MG63 (cell line): ENCODE data around the gene DMKN. TPM values are rescaled to one million over a fixed set of nuclear protein-coding genes. Genes with fewer than 3 reads are reported as not detected.

Experiments used
- total RNA-seq: library from RNA; depleted of rRNA; stranded (reverse); fragments of >200 nt; shearing (Covaris generic); gene quantifications from 2 replicates; pipeline ENCODE4 v1.2.3, GENCODE V29; 2014; ENCODE audit warnings: low replicate concordance; rRNA removed

DMKN gene
- total RNA-seq, 1 experiment from 2014 or later = not detected

Other genes with a start within 250 kb of the DMKN start
- gene USF2, start 244.7 kb downstream of the DMKN start, total RNA-seq = 73.5 and 85.5 TPM in 2 replicates
- gene HAMP, start 231.1 kb downstream of the DMKN start, total RNA-seq = not detected in 2 replicates
- not detected in 2 replicates for gene MAG, start 221.5 kb downstream of the DMKN start, total RNA-seq
- gene CD22, start 184.5 kb downstream of the DMKN start, total RNA-seq = not detected in 2 replicates
- not detected in 2 replicates for gene FFAR1, start 165.7 kb downstream of the DMKN start, total RNA-seq
- not detected in 2 replicates for gene FFAR3, start 155.2 kb downstream of the DMKN start, total RNA-seq
- gene GPR42, start 142.6 kb downstream of the DMKN start, total RNA-seq = not detected in 2 replicates
- not detected in 2 replicates for gene FFAR2, start 65.4 kb downstream of the DMKN start, total RNA-seq
- gene KRTDAP, start 23.2 kb downstream of the DMKN start, total RNA-seq = not detected in 2 replicates
- 0.30 TPM in 1 of 2 replicates, not detected in the other for gene SBSN, start 14.7 kb upstream of the DMKN start, total RNA-seq
- gene GAPDHS, start 19.8 kb upstream of the DMKN start, total RNA-seq = not detected in 2 replicates
- gene TMEM147, start 32.0 kb upstream of the DMKN start, total RNA-seq = 180 and 203 TPM in 2 replicates
- gene ATP4A, start 50.0 kb upstream of the DMKN start, total RNA-seq = not detected in 2 replicates
- not detected in 2 replicates for gene PMIS2, start 72.5 kb upstream of the DMKN start, total RNA-seq
- 12.8 and 18.2 TPM in 2 replicates for gene HAUS5, start 99.1 kb upstream of the DMKN start, total RNA-seq
- gene RBM42, start 115.4 kb upstream of the DMKN start, total RNA-seq = 103 and 144 TPM in 2 replicates
- not detected in 2 replicates for gene ETV2, start 128.1 kb upstream of the DMKN start, total RNA-seq
- gene COX6B1, start 134.7 kb upstream of the DMKN start, total RNA-seq = 377 and 417 TPM in 2 replicates
- gene UPK1A, start 152.9 kb upstream of the DMKN start, total RNA-seq = not detected in 2 replicates
- gene ZBTB32, start 190.9 kb upstream of the DMKN start, total RNA-seq = not detected in 2 replicates
- 2.3 and 6.0 TPM in 2 replicates for gene KMT2B, start 204.4 kb upstream of the DMKN start, total RNA-seq
- 0.27 and 2.4 TPM in 2 replicates for gene IGFLR1, start 228.8 kb upstream of the DMKN start, total RNA-seq
- gene U2AF1L4, start 231.8 kb upstream of the DMKN start, total RNA-seq = 16.3 and 19.8 TPM in 2 replicates
- gene PSENEN, start 232.0 kb upstream of the DMKN start, total RNA-seq = 37.6 and 76.2 TPM in 2 replicates
- gene LIN37, start 234.9 kb upstream of the DMKN start, total RNA-seq = 2.4 and 4.1 TPM in 2 replicates
- gene HSPB6, start 243.4 kb upstream of the DMKN start, total RNA-seq = not detected in 2 replicates
- gene PROSER3, start 244.5 kb upstream of the DMKN start, total RNA-seq = 0.47 and 8.9 TPM in 2 replicates